AG04449 (cell line): ENCODE measurements around the gene UBN1.

Experiments
- CTCF ChIA-PET: fragments of 350-600 bp; formaldehyde crosslinking; extraction: SDS; loops from one replicate; lab custom pipeline; 2021; ENCODE audit warnings: antibody characterized with exemption; lab: Yijun Ruan, JAX
- POLR2A ChIA-PET: fragments of 400-600, 350-600 bp; formaldehyde crosslinking; extraction: SDS; loops from one replicate; lab custom pipeline; 2020; ENCODE audit warnings: antibody characterized with exemption, inconsistent platforms; lab: Yijun Ruan, JAX
- DNase-seq: peaks from one replicate; pipeline ENCODE4 v3.0.0-alpha.2; 2010; ENCODE audit warnings: low read depth, low spot score
- H3K4me3 ChIP-seq: 2 replicates; pipeline ENCODE4 v1.5.1; 2011; ENCODE audit warnings: low read depth, mild to moderate bottlenecking, control low read depth, low read length
- CTCF ChIP-seq: IDR thresholded peaks from one replicate; pipeline ENCODE4 v1.5.1; 2011; ENCODE audit warnings: mild to moderate bottlenecking, moderate library complexity, low read length, control low read depth, inconsistent platforms; ENCODE audit not compliant: insufficient read depth; ENCODE audit errors: missing control alignments

UBN1 gene

DNA sequence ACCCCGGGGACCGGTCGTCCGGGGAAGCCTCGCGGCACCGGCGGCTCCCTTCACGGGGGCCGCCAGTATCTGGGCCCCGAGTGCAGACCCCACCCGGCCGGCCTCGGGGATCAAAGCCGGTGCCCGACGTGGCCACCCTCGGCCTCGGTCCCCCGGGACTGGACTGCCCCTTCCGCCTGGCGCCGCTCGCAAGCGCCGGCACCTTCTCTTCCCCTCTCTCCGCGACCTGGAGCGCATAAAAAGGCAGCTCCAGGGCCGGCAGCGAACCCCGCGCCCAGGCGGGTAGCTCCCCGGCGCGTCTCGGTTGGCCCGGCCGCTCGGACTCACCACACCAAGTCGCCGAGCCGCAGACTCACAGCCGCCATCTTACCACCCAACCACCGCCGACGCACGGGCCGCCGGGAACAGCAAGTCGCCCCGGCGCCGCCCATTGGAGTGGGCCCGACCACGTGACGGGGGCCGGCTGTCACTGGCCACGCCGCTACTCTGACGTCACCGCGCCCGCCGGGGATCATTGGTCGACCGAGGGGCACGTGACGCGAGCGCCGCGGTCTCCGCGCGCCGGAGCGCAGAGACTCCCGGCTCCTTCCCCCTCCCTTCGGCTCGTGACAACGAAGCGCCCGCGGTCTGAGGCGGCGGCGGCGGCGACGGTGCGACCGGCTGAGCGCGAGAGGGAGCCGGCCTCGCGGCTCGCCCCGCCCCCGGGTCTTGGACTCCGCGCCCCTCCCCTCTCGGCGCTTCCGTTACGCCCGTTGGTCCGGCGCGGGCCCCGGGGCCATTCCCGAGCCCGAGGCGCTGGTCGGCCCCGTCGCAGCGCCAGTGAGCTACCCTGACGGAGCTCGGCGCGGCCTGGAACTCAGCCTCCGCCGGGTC is at the start of gene UBN1, which contains the start of gene GLYR1:
Gene UBN1 (plus strand): TSS at position 581 of the 873 bp plus-strand sequence. CDS start 5,437 bp downstream, outside the sequence.
Gene GLYR1 (minus strand): TSS at position 388 of the 873 bp plus-strand sequence. CDS start 23 bp downstream, at position 365.
- ChIA-PET POLR2A (interaction anchor here (0.6 to 1.5 kb wide), 4 partner anchors 10 to 98 kb away, joined by 3 to 5 read pairs (median 3); no protein-coding TSS in a partner anchor), CTCF (interaction anchor here (0.9 to 2.3 kb wide), 7 partner anchors 10 to 111 kb away, joined by 3 to 18 read pairs (median 4); partner anchors contain the start of gene SEC14L5)
- no peak for TF ChIP-seq CTCF
- peak; percentile 41 for DNase-seq
- H3K4me3 ChIP-seq = peak within 1 kb of the TSS; percentile 72

DNA sequence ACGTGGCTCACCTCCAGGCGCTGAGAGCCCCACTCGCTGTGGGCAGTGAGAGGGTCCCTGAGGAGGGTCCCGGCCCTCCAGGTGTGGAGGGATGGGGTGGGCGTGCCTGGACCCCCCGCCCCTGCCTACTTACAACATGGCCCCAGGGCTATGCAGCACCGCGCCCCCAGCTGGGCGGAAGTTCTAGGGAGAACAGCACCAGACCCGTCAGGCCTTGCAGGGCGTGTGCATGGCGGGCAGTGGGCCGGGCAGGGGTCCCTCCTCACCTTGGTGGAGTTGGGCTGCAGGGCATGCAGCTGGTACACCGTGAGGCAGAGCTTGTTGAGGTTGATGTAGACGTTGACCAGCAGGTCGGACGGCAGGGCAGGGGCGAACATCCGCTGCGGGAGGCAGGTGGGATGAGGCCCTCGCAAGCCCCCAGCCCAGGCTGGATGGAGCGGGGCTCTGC is 49.5 kb upstream of the UBN1 start:
- no peak for DNase-seq
- H3K4me3 ChIP-seq = no peak overlapping the region
- ChIA-PET CTCF (no interaction called here), POLR2A (no interaction called here)
- no peak for TF ChIP-seq CTCF

DNA sequence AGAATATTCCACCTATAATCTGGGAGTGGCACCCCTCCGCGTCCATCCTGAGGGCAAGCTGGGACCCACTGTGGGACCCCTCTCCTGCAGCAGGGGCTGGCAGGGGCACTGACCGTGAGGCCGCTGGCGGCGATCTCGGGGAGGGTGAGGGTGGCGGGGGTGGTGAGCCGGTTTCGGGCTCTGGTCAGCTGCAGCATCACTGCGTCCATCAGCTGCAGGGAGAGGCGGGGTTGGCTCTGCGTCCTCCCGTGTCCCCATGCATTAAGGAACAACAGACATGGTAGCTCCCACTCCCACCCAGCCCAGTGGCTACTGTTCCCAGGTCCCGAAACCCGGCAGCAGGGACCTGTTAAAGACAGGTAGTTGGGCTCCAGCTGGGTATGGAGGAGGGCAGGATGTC is 48.8 kb upstream of the UBN1 start:
- POLR2A ChIA-PET = no interaction called here
- no peak for DNase-seq
- no peak overlapping the region for H3K4me3 ChIP-seq
- TF ChIP-seq CTCF = no peak
- CTCF ChIA-PET = no interaction called here

GRCh38 chr16:4799171-4799855 is 48.0 kb upstream of the UBN1 start:
- CTCF ChIA-PET = interaction anchor here (1.5 kb wide), 1 partner anchor 157 kb away, joined by 3 read pairs; no protein-coding TSS in a partner anchor
- DNase-seq = no peak
- H3K4me3 ChIP-seq = no peak overlapping the region
- POLR2A ChIA-PET = no interaction called here
- no peak for TF ChIP-seq CTCF

- TF ChIP-seq CTCF = no peak
- DNase-seq = no peak
- ChIA-PET CTCF (interaction anchor here (1.5 kb wide), 1 partner anchor 156 kb away, joined by 3 read pairs; no protein-coding TSS in a partner anchor), POLR2A (no interaction called here)
- no peak overlapping the region for H3K4me3 ChIP-seq
Measured at GRCh38 chr16:4800290-4801041, 46.8 kb upstream of the UBN1 start.
